ENCODE results near the gene SNRNP25.
A peak's percentile ranks its signal among the peaks of the same experiment; 100 is the strongest.
"Not testable (repeated sequence)": the region's sequence is repeated elsewhere in the genome, so short reads cannot be mapped to it uniquely, and the experiment has no call there.

SNRNP25 gene

GRCh38 chr16:53346-54236 is at the start of gene SNRNP25, which contains the start of gene POLR3K:
Gene SNRNP25 (plus strand): TSS chr16:53828. CDS start chr16:54017, 189 bp downstream.
Gene POLR3K (minus strand): TSS chr16:53608. CDS start chr16:53586, 22 bp downstream.
- peak; percentile 99 for DNase-seq

GRCh38 chr16:9903-10665 is 43.5 kb upstream of the SNRNP25 start:
- no peak for DNase-seq

- peak; percentile 96 for DNase-seq
These were observed 42.9 kb upstream of the SNRNP25 start for GRCh38 chr16:10772-11171.

- not testable (repeated sequence) for DNase-seq
These were observed 36.4 kb upstream of the SNRNP25 start for GRCh38 chr16:17062-17765.

- not testable (repeated sequence) for DNase-seq
These were observed 32.7 kb upstream of the SNRNP25 start for GRCh38 chr16:20886-21285.

- DNase-seq: not testable (repeated sequence)
These were observed 29.5 kb upstream of the SNRNP25 start for GRCh38 chr16:24151-24550.

GRCh38 chr16:25926-26348 is 27.7 kb upstream of the SNRNP25 start:
- DNase-seq: not testable (repeated sequence)

GRCh38 chr16:30627-31026 is 23.0 kb upstream of the SNRNP25 start:
- not testable (repeated sequence) for DNase-seq

GRCh38 chr16:33154-33876 is 20.3 kb upstream of the SNRNP25 start:
- not testable (repeated sequence) for DNase-seq

- DNase-seq: no peak
These were observed 19.6 kb upstream of the SNRNP25 start for GRCh38 chr16:33877-34647.

- no peak for DNase-seq
These were observed 19.0 kb upstream of the SNRNP25 start for GRCh38 chr16:34648-34987.

GRCh38 chr16:35011-35677 is 18.5 kb upstream of the SNRNP25 start:
- no peak for DNase-seq

- no peak for DNase-seq
These were observed 17.8 kb upstream of the SNRNP25 start for GRCh38 chr16:35678-36305.

- DNase-seq: no peak
These were observed 17.2 kb upstream of the SNRNP25 start for GRCh38 chr16:36336-36984.

- no peak for DNase-seq
These were observed 16.1 kb upstream of the SNRNP25 start for GRCh38 chr16:37511-37910.

- DNase-seq: not testable (repeated sequence)
These were observed 15.4 kb upstream of the SNRNP25 start for GRCh38 chr16:38206-38605.

- DNase-seq: peak; percentile 50
These were observed 14.4 kb upstream of the SNRNP25 start for GRCh38 chr16:38941-39892.

GRCh38 chr16:41439-42068 is 12.1 kb upstream of the SNRNP25 start:
- no peak for DNase-seq
